ENCODE measurements around the gene CFAP410. TPM values are rescaled to one million over a fixed set of nuclear protein-coding genes. Genes with fewer than 3 reads are reported as not detected.
"Not testable (repeated sequence)": the region's sequence is repeated elsewhere in the genome, so short reads cannot be mapped to it uniquely, and the experiment has no call there.

Gene CFAP410
- total RNA-seq, 3 donors from 2014 or later: 22.0 to 33.0 (median 26.6) TPM

DNA sequence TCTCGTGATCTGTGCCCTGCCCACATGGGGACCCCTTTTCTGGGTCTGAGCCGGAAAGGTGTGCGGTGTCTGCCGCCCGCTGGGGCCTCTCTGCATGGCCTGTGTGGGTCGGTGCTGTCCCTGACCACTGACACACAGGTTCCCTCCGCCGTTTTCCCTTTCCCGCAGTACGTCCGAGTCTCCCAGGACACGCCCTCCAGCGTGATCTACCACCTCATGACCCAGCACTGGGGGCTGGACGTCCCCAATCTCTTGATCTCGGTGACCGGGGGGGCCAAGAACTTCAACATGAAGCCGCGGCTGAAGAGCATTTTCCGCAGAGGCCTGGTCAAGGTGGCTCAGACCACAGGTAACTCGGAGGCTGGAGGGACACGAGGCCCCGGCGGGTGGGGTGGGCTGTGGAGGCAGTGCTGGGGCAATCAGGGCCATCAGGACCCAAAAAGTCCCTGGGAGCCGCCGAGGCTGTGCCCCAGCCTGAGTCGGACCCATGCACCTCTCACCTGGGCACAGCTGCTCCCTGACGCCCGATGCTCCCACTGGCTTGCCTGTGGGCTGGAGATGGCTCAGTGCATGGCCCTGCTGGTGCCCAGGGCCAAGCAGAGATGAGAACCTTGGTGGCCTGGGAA is 27.5 kb upstream of the CFAP410 start:
- no peaks in the 10 kb centered on the region for H3K36me3 ChIP-seq (ENCODE audit: low read depth)
- no peaks in the 10 kb centered on the region for H3K4me1 ChIP-seq (ENCODE audit: low read depth)
- H3K4me3 ChIP-seq: no peak overlapping the region
- H3K9me3 ChIP-seq: no peaks in the 10 kb centered on the region
- ATAC-seq (no peak), DNase-seq (no peak)
- intact Hi-C loops (cut with DNase I, micrococcal nuclease): no loop called here
- TF ChIP-seq, protein P1, sequence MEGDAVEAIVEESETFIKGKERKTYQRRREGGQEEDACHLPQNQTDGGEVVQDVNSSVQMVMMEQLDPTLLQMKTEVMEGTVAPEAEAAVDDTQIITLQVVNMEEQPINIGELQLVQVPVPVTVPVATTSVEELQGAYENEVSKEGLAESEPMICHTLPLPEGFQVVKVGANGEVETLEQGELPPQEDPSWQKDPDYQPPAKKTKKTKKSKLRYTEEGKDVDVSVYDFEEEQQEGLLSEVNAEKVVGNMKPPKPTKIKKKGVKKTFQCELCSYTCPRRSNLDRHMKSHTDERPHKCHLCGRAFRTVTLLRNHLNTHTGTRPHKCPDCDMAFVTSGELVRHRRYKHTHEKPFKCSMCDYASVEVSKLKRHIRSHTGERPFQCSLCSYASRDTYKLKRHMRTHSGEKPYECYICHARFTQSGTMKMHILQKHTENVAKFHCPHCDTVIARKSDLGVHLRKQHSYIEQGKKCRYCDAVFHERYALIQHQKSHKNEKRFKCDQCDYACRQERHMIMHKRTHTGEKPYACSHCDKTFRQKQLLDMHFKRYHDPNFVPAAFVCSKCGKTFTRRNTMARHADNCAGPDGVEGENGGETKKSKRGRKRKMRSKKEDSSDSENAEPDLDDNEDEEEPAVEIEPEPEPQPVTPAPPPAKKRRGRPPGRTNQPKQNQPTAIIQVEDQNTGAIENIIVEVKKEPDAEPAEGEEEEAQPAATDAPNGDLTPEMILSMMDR (IDR thresholded peaks at IDR 0.05): no peak

DNA sequence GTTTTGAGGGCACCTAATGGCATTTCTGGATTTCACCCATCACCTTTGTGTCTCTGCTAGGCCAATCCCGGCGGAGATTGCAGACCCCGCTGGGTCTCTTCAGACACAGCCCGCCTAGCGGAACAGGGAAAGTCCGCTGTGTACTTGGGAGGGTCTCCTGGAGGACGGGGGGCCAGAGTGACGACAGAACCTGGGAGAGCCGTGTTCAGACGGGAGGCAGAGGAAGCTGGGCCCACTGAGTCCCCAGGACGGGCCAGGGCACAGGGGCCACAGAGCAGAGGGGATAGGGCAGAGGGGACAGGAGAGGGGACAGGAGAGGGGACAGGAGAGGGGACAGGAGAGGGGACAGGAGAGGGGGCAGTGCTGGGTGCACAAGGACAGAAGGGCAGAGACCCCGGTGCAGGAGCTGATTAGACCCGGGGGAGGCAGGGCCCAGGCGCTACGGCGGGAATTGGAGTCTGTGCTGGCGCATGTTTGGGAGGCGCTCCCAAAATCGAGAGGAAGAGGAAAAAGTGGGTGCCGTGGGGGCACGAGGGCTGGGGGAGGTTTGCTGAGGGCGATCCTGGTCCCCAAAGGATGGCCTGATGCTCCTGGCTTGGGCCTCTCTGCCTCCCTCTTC is 26.9 kb upstream of the CFAP410 start:
- DNase-seq (no peak), ATAC-seq (no peak)
- no peaks in the 10 kb centered on the region for H3K4me1 ChIP-seq (ENCODE audit: low read depth)
- H3K36me3 ChIP-seq (ENCODE audit: low read depth): no peaks in the 10 kb centered on the region
- no peak overlapping the region for H3K4me3 ChIP-seq
- intact Hi-C loops (cut with DNase I, micrococcal nuclease): no loop called here
- TF ChIP-seq, protein P1 (IDR thresholded peaks at IDR 0.05): no peak
- no peaks in the 10 kb centered on the region for H3K9me3 ChIP-seq

DNA sequence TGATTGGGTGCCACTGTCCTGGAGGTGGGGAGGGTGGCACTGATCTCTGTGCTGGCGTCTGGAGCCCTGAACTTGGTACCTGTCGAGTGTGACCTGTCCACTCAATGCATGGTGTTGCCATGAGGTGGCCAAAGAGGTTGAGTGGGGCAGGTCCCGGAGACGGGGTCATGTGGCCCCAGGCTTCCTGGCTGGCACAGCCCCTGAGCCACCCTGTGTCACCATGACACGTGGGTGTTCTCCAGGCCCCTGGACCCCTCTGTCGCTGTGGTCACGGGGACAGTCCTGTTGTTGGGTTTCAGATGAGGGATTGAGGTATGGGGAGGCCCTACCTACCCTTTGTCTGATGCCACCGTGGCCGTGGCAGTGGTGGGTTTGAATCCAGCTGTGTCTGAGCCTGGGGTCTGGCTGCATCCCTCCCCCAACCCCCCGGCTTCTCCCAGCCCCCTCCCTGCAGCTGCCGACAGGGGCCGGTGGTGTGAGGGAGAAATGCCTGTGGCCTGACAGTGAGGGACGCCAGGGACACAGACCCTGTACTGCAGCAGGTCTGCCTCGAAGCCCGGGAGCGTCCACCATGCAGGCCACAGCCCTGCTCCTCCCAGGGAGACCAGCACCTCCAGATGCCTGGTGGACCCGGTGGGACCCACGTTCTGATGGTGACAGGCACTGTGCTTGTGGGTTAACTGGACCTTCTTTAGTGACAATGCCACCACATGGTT is 26.2 kb upstream of the CFAP410 start:
- H3K4me3 ChIP-seq: no peak overlapping the region
- no peaks in the 10 kb centered on the region for H3K4me1 ChIP-seq (ENCODE audit: low read depth)
- TF ChIP-seq, protein P1 (IDR thresholded peaks at IDR 0.05): no peak
- intact Hi-C loops (cut with DNase I, micrococcal nuclease): no loop called here
- no peaks in the 10 kb centered on the region for H3K36me3 ChIP-seq (ENCODE audit: low read depth)
- H3K9me3 ChIP-seq: no peaks in the 10 kb centered on the region
- ATAC-seq (no peak), DNase-seq (no peak)

DNA sequence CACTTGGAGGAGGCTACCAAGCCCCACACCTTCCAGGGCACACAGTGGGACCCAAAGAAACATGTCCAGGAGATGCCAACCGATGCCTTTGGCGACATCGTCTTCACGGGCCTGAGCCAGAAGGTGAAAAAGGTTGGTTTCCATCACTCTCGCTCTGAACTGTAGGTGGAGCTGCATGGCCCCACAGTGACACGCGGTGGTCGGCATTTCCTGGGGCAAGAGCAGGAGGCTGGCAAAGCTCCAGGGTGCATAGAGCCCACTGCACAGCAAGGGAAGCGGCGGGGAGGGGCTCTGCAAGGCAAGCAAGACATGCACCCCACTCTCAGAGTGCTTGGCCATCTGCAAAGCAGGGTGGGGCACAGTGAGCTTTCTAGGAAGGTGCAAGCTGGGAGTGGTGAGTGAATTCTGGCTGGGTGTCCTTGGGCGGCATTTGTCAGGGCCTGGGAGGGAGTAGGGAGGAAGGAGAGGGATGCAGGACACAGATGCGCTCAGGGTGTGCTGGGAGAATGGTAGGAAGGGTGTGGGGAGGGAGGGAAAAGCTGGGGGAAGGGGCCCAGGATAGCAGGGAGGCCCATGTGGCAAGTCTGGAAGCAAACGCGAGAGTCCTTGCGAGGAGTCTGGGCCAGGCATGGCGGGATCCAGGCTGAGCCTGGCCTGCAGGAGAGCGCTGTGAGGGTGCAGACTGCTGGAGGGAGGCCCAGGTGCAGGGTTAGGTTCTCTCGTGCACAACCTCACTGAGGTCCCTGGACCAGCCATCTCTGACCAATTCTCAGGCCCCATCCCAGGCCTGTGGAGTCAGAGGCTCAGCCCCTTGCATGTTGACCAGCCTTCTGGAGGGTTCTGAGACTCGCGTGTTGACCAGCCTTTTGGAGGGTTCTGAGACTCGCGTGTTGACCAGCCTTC is 25.2 kb upstream of the CFAP410 start:
- Histone ChIP-seq H3K4me1 (ENCODE audit: low read depth) (no peaks in the 10 kb centered on the region), H3K36me3 (ENCODE audit: low read depth) (no peaks in the 10 kb centered on the region), H3K4me3 (no peak overlapping the region), H3K9me3 (no peaks in the 10 kb centered on the region)
- intact Hi-C loops (cut with DNase I, micrococcal nuclease): no loop called here
- ATAC-seq: no peak
- TF ChIP-seq, protein P1 (IDR thresholded peaks at IDR 0.05): no peak
- DNase-seq: no peak

DNA sequence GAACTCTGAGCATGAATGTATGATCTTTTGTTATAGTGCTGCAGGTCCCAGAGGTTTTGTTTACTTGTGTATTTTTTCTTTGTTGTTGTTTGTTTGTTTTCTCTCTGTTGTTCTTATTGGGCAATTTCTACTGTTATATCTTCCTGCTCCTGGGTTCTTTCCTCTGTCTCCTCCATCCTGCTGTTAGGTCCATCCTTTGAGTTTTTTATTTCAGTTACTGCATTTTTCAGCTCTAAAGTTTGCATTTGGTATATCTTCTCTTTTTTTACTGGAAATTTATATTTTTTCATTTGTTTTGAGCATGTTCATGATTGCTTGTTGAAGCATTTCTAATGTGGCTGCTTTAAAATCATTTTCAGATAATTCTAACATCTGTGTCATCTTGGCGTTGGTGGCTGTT is 24.1 kb upstream of the CFAP410 start:
- intact Hi-C loops (cut with DNase I, micrococcal nuclease): no loop called here
- DNase-seq (no peak), ATAC-seq (no peak)
- Histone ChIP-seq H3K4me1 (ENCODE audit: low read depth) (no peaks in the 10 kb centered on the region), H3K9me3 (no peaks in the 10 kb centered on the region), H3K36me3 (ENCODE audit: low read depth) (no peaks in the 10 kb centered on the region), H3K4me3 (no peak overlapping the region)
- TF ChIP-seq, protein P1 (IDR thresholded peaks at IDR 0.05): no peak

DNA sequence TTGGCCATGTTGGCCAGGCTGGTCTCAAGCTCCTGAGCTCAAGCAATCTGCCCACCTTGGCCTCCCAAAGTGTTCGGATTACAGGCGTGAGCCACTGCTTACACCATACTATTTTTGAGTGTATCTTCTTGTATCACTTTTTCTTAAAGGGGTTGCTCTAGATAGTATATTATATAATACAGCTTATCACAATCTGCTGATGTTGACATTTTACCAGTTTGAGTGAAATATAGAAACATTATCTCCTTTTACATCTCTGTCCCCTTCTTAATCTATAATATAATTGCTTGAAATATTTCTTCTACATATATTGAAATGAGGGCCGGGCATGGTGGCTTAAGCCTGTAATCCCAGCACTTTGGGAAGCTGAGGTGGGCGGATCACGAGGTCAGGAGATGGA is 22.7 kb upstream of the CFAP410 start:
- H3K4me3 ChIP-seq; DNase-seq; intact Hi-C loops (cut with DNase I, micrococcal nuclease); ATAC-seq; H3K9me3 ChIP-seq; H3K4me1 ChIP-seq (ENCODE audit: low read depth); H3K36me3 ChIP-seq (ENCODE audit: low read depth): not testable (repeated sequence)

All from mucosa of descending colon (tissue), 3 donors.